ENCODE measurements around the gene ZAP70. TPM values are rescaled to one million over a fixed set of nuclear protein-coding genes. Genes with fewer than 3 reads are reported as not detected.

ZAP70 gene
- total and polyA plus RNA-seq, 10 of the 15 experiments (the other 5 are each of a cell fraction or from before 2014, with no cell fraction given) = 0.18 to 2.9 (median 1.2) TPM; not detected in 1

DNA sequence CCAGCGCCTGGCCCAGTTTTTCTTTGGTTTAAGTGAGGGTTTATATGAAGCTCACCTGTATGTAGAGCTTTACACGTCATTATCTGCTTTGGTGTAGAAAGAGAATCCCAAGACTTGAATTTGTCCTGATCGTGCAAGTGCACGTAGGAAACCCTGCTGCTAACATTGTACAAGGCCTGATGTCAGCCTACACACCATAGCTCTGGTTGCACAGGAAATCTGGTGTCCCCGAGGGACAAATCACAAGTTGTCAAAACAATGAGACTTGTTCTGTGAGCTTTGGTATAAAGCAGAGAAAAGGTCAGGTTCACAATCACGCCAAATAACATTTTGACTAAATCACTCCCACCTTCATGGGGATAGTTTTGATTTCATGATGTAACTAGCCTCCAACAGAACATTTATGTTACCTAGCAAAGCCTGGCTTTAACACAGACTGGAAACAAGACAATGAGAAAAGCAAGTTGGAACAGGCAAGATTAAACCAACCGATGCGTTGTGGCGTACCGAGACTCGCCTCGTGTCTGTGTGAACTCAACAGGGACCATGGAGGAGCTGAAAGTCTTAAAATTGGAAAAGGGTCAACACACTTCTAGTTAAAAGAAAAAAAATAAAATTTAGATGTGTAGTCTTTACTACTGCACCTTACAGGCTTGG, 41.4 kb downstream of the ZAP70 start:
- Histone ChIP-seq H3K36me3 (ENCODE audit: control insufficient read depth in 2 of 2, insufficient read depth in 2 of 2, low read length in 1 of 2) (peaks cover 3 to 22% of the 10 kb centered on the region in 2 experiments; a peak in 3 of 4 replicates), H3K27ac (ENCODE audit: control insufficient read depth, insufficient read depth) (no peak overlapping the region), H3K9me3 (replicated peaks; ENCODE audit: control insufficient read depth, insufficient read depth, low read length) (no peaks in the 10 kb centered on the region), H3K4me2 (ENCODE audit: control insufficient read depth, insufficient read depth) (no peak overlapping the region), H3K4me3 (no peak overlapping the region), H3K27me3 (replicated peaks in 1 of 2; ENCODE audit: control insufficient read depth in 2 of 2, insufficient read depth in 2 of 2, low read length in 1 of 2) (no peaks in the 10 kb centered on the region), H3K9ac (ENCODE audit: control insufficient read depth, insufficient read depth, low read length) (no peak overlapping the region), H3K79me2 (ENCODE audit: control insufficient read depth, insufficient read depth, low read length) (no peaks in the 10 kb centered on the region), H4K20me1 (ENCODE audit: control insufficient read depth, insufficient read depth) (no peaks in the 10 kb centered on the region), H2AFZ (ENCODE audit: control insufficient read depth, low read depth, low read length) (no peak overlapping the region), H3K4me1 (ENCODE audit: control insufficient read depth, insufficient read depth, low read length) (no peaks in the 10 kb centered on the region)
- in situ Hi-C loops (cut with MboI) = no loop called here
- SMC1A ChIA-PET (ENCODE audit: uncharacterized antibody, unreplicated experiment) = interaction anchor here (1.7 kb wide), 1 partner anchor 13 kb away, joined by 3 read pairs; no protein-coding TSS in a partner anchor
- CTCF ChIA-PET = interaction anchor here (1.0 to 5.2 kb wide), 2 partner anchors 13 to 57 kb away, joined by 3 to 39 read pairs; no protein-coding TSS in a partner anchor
- intact Hi-C loops (cut with micrococcal nuclease; ENCODE audit: unreplicated experiment) = no loop called here
- RAD21 ChIA-PET (ENCODE audit: unreplicated experiment) = no interaction called here
- FAIRE-seq (no peak), ATAC-seq (no peak), DNase-seq (ENCODE audit: low read depth, low spot score) (no peak)
- WGBS (ENCODE audit: insufficient coverage, insufficient replicate concordance, low lambda C conversion rate, missing lambda C conversion rate) = 90% methylated on average over 12 of the region's 12 CpGs
- TF ChIP-seq HDAC2 (IDR thresholded peaks at IDR 0.05) (no peak), IRF4 (IDR thresholded peaks at IDR 0.05; ENCODE audit: low read depth, low read length) (no peak), CBFB (IDR thresholded peaks at IDR 0.05; ENCODE audit: low read depth) (no peak), NR2F1 (conservative IDR thresholded peaks at IDR 0.05) (no peak), TARDBP (IDR thresholded peaks at IDR 0.05; ENCODE audit: borderline replicate concordance) (no peak), RFX5 (IDR thresholded peaks at IDR 0.05; ENCODE audit: low read depth, low read length) (no peak), MTA3 (IDR thresholded peaks at IDR 0.05; ENCODE audit: borderline replicate concordance, low read length) (no peak), EZH2 (IDR thresholded peaks at IDR 0.05; ENCODE audit: borderline replicate concordance, control insufficient read depth, low read depth, low read length) (no peak), RELA (IDR thresholded peaks at IDR 0.05; ENCODE audit: borderline replicate concordance, partially characterized antibody) (no peak), BCL11A (IDR thresholded peaks at IDR 0.05; ENCODE audit: low read depth, low read length) (no peak), NFYA (IDR thresholded peaks at IDR 0.05; ENCODE audit: borderline replicate concordance, low read depth, low read length) (no peak), SMC3 (IDR thresholded peaks at IDR 0.05; ENCODE audit: borderline replicate concordance, low read length) (no peak), BRCA1 (IDR thresholded peaks at IDR 0.05; ENCODE audit: low read depth, low read length) (no peak)
- TF ChIP-seq, protein P1, sequence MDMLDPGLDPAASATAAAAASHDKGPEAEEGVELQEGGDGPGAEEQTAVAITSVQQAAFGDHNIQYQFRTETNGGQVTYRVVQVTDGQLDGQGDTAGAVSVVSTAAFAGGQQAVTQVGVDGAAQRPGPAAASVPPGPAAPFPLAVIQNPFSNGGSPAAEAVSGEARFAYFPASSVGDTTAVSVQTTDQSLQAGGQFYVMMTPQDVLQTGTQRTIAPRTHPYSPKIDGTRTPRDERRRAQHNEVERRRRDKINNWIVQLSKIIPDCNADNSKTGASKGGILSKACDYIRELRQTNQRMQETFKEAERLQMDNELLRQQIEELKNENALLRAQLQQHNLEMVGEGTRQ (IDR thresholded peaks at IDR 0.05; ENCODE audit: borderline replicate concordance, low read depth, low read length) = no peak
- TF ChIP-seq, protein P2, sequence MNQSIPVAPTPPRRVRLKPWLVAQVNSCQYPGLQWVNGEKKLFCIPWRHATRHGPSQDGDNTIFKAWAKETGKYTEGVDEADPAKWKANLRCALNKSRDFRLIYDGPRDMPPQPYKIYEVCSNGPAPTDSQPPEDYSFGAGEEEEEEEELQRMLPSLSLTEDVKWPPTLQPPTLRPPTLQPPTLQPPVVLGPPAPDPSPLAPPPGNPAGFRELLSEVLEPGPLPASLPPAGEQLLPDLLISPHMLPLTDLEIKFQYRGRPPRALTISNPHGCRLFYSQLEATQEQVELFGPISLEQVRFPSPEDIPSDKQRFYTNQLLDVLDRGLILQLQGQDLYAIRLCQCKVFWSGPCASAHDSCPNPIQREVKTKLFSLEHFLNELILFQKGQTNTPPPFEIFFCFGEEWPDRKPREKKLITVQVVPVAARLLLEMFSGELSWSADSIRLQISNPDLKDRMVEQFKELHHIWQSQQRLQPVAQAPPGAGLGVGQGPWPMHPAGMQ (IDR thresholded peaks at IDR 0.05; ENCODE audit: borderline replicate concordance) = no peak
- TF ChIP-seq, protein P3, sequence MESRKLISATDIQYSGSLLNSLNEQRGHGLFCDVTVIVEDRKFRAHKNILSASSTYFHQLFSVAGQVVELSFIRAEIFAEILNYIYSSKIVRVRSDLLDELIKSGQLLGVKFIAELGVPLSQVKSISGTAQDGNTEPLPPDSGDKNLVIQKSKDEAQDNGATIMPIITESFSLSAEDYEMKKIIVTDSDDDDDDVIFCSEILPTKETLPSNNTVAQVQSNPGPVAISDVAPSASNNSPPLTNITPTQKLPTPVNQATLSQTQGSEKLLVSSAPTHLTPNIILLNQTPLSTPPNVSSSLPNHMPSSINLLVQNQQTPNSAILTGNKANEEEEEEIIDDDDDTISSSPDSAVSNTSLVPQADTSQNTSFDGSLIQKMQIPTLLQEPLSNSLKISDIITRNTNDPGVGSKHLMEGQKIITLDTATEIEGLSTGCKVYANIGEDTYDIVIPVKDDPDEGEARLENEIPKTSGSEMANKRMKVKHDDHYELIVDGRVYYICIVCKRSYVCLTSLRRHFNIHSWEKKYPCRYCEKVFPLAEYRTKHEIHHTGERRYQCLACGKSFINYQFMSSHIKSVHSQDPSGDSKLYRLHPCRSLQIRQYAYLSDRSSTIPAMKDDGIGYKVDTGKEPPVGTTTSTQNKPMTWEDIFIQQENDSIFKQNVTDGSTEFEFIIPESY (IDR thresholded peaks at IDR 0.05) = no peak
- TF ChIP-seq, protein P4, sequence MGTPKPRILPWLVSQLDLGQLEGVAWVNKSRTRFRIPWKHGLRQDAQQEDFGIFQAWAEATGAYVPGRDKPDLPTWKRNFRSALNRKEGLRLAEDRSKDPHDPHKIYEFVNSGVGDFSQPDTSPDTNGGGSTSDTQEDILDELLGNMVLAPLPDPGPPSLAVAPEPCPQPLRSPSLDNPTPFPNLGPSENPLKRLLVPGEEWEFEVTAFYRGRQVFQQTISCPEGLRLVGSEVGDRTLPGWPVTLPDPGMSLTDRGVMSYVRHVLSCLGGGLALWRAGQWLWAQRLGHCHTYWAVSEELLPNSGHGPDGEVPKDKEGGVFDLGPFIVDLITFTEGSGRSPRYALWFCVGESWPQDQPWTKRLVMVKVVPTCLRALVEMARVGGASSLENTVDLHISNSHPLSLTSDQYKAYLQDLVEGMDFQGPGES (IDR thresholded peaks at IDR 0.05) = no peak
- POLR2A ChIA-PET = no interaction called here
- BruUV-seq (replicated peaks) = no TSS peak
